Measurements from ENCODE around the gene DOCK11. TPM values are rescaled to one million over a fixed set of nuclear protein-coding genes. Genes with fewer than 3 reads are reported as not detected.

The DOCK11 gene
- total RNA-seq, 1 experiment from 2014 or later: 7.4 TPM

- no peak for DNase-seq (ENCODE audit: low read depth)
Measured at GRCh38 chrX:118626346-118626745, 130.7 kb downstream of the DOCK11 start.

GRCh38 chrX:118627084-118627758, 131.6 kb downstream of the DOCK11 start:
- no peak for DNase-seq (ENCODE audit: low read depth)

DNA sequence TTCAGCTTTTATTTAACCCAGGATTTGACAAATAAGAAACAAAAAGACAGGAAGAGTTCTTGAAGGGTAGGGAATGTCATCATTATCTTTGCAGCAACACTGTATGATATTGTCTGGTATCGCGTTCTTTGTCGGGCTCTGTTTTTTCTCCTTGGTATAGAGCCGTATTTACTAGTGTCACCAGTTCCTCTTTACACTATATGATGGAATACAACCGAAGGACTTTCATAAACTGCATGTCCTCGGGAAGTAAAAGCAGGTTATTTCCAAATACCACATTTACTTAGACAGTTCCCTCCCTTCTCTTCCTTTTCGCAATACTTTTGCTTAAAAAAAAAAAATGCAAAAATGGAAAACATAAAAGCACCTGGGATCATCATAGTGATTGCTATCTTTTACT, 135.2 kb downstream of the DOCK11 start:
- no peak for DNase-seq (ENCODE audit: low read depth)

DNA sequence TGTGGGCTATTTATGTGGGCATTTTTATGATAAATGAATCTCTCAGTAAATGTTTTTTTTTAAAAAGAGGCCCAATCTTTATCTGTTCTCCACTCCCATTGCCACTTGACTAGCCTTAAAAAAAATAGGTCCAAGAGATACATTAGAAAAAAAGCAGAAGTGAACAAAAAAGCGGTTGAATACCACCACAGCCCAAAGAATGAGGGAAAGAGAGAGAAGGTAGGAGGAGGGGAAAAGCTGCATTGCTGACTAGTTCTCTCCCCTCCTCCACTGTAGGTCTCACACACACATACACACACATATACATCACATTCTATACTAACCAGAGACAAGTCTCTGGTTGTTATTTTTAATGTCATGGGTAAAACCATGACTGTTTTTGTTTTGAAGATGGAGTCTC, 136.0 kb downstream of the DOCK11 start:
- no peak for DNase-seq (ENCODE audit: low read depth)

GRCh38 chrX:118632862-118633261, 137.2 kb downstream of the DOCK11 start:
- no peak for DNase-seq (ENCODE audit: low read depth)

DNA sequence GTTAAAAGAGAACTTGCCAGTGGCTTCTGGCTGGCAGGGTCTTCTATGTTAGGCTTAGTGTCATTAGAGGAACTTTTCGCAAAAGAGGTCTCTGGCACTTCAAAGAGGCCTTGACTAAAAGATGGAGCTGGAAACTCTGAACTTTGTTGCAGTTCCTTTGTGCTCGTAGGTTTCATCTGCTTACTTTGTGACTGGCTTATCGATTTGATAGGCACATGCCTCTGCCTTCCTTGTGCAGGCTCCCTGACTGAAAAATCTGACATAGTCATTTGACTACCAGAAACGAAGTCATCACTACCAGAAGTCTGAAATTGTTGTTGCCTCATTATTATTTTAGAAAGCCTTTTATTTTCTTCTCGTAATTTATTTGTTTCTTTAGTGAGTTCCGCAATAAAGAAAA, 137.9 kb downstream of the DOCK11 start:
- no peak for DNase-seq (ENCODE audit: low read depth)

- DNase-seq (ENCODE audit: low read depth): no peak
Measured at GRCh38 chrX:118634336-118634735, 138.7 kb downstream of the DOCK11 start.

DNA sequence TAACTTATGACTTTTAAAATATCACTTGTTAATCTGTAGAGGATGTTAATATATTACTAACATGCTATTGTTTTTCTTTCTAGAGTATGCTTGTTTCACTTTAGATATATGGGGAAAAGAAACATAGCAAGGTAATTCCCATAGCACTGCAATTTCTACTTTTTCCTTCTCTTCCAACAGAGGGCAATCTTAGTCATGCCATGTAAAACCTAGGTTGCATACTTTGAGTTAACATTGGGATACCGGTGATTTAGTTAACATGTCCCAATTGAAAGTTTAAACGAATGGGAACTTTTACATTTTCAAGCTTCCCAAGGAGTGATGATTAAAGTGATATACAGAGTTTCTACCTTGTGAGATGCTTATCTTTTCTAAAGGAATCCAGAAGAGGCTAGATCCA, 142.4 kb downstream of the DOCK11 start:
- no peak for DNase-seq (ENCODE audit: low read depth)

GRCh38 chrX:118644378-118644777, 148.8 kb downstream of the DOCK11 start:
- peak; percentile 48 for DNase-seq (ENCODE audit: low read depth)

GRCh38 chrX:118652717-118653116, 157.1 kb downstream of the DOCK11 start:
- no peak for DNase-seq (ENCODE audit: low read depth)

DNA sequence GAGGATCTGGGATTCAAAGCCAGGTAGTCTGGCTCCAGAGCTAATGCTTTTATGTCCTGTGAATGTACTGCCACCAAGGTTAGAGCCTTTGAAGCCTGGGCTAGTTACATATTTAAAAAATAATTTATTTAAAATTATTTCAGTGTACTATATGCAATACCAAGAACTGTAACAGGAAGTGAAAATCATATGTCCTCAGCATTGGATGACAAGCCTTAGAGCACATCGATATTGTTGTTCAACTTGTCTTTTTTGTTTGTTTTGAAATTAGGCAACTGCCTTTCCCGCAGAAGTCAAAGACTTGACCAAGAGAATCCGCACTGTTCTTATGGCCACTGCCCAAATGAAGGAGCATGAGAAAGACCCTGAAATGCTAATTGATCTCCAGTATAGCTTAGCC, 158.7 kb downstream of the DOCK11 start:
- DNase-seq (ENCODE audit: low read depth): no peak

GRCh38 chrX:118655561-118656246, 160.1 kb downstream of the DOCK11 start:
- DNase-seq (ENCODE audit: low read depth): peak; percentile 80

- no peak for DNase-seq (ENCODE audit: low read depth)
Measured at GRCh38 chrX:118657413-118657812, 161.8 kb downstream of the DOCK11 start.

DNA sequence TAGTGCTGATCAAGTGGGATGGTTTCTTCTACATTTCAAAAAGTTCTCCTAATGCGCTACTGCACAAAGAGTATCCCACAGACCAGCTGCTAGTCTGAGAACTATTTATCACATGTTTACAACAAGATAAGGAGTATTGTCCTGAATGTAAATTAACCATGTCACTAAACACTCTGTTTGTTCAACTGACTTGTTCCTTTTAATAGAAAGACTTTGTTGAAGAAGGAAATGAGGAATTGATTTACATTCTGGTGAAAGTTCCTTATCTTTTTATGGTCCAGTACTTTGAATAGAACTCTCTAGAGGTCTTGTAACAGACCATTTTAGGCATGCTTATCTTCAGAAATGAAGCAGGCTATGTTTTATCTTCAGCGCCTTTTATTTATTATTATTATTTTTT, 164.5 kb downstream of the DOCK11 start:
- no peak for DNase-seq (ENCODE audit: low read depth)

DNA sequence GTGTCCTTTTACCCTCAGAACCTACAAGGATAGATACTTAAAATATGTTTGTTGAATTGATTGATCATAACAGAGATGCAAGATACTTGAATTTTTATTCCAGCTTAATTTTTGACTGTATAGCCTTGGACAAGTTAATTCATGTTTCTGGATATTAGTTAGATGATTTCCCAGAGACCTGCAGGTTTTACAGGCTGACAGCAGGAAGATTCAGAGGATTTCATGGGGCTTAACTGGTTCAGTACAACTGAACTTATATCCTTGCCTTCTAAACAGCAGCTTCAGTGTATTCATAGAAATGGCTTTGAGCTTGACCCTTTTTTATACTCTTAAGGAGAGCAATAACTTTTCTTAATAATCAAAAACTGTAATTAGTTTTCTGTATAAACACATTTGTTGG, 169.6 kb downstream of the DOCK11 start:
- no peak for DNase-seq (ENCODE audit: low read depth)

DNA sequence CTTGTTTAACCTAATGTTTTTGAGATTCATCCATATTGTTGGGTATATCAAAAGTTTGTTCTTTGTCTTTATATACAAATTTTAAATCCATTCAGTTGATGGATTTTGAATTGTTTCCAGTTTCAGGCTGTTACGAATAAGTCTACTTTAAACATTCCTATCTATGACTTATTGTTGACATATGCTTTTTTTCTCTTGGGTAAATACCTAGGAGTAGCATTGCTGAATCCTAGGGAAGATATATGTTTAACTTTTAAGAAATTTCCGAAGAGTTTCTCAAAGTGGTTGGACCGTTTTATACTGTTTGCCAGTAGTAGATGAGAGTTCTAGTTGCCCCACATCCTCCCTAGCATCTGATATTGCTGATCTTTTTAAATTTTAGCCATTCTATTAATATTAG, 170.9 kb downstream of the DOCK11 start:
- no peak for DNase-seq (ENCODE audit: low read depth)

DNA sequence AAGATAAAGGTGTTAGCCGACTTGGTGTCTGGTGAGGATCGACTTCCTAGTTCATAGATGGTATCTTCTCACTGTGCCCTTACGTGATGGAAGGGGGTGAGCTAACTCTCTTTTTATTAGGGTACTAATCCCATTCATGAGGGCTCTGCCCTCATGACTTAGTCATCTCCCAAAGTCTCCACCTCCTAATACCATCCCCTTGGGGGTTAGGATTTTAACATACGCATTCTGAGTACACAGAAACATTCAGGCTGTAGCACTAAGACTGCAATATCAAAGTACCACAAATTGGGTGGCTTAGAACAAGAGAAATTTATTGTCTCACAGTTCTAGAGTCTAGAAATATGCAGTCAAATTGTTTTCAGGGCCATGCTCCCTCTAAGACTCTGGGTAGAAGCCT, 173.8 kb downstream of the DOCK11 start:
- DNase-seq (ENCODE audit: low read depth): no peak

DNA sequence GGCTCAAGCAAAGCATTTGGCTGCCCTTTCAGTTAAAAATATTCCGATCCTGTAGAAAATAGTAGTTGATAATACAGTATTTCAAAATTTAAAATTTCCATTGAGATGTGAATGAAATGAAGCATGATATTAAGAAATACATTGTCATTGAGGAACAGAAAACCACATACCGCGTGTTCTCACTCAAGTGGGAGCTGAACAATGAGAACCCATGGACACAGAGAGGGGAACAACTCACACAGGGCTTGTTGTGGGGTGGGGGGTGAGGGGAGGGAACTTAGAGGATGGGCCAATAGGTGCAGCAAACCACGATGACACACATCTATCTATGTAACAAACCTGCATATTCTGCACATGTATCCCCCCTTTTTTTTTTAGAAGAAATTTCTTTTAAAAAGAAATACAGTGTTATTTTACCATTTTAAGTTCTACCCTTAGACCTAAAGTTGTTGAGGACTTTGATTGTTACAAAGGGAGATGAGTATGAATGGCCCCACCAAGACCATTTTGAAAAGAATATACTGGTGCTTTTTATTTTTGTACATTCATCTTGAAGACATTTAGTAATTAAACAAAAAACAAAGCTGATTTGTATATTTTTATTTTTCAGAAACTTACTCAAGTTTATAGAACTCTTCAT, 179.8 kb downstream of the DOCK11 start:
- no peak for DNase-seq (ENCODE audit: low read depth)

GRCh38 chrX:118675966-118676349, 180.3 kb downstream of the DOCK11 start:
- DNase-seq (ENCODE audit: low read depth): no peak

DNA sequence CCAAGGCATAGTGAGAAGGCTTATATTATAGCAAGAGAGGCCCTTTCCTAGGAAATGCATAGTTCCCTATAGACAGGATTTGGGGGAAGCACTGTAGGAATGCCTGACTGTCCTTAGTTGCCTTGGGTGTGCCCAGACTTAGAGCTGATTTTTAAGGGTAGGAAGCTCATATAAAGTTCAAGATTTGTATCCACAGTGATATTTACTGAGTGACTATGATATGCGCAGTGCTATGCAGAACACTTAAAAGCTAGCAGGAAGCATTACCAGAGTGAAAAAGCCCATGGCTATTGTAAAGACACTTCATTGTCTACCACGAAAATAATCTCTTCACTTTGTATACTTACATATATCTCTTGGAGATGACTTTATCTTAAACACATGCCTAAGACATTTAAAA, 181.7 kb downstream of the DOCK11 start:
- no peak for DNase-seq (ENCODE audit: low read depth)

- no peak for DNase-seq (ENCODE audit: low read depth)
Measured at GRCh38 chrX:118679290-118679689, 183.7 kb downstream of the DOCK11 start.

DNA sequence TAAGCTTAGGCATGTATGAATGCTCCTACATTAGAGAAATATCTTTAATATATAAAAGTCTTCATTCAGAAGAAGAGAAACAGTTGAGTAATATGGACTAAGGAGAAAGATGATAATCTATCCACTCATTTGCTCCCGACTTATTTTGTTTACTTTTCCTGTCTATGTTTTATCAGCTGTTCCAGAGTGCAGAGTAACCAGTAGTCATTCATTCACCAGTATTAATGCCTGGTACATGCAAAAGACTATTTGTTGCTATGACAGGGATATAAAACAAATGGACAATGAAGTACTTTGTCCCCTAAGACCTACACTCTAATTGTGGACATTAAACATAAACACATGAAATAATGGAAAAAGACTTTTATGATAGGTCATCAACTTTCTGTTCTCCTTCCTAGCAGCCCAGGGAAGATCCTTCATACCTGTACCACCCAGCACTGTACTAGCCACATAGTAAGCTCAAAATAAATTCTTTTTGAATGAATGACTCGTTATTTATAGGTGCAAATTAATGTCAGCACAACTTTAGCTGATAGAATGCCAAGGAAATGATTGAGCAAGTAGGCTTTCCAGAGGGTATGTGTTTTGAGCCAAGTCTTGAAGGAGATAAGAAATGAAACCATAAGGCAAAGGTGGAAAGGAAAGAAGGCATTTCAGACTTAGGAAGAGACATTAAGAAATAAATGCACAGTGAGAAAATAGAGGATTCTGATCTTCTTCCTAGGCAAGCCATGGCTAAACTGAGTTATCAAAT, 186.8 kb downstream of the DOCK11 start:
- no peak for DNase-seq (ENCODE audit: low read depth)

All from HT1080 (cell line).